ENCODE data around the gene RASAL3. TPM values are rescaled to one million over a fixed set of nuclear protein-coding genes. Genes with fewer than 3 reads are reported as not detected.

The RASAL3 gene
- total RNA-seq, 1 donor from 2014 or later = not detected

GRCh38 chr19:15442142-15442920, 22.0 kb downstream of the RASAL3 start:
- no peak for DNase-seq (ENCODE audit: low spot score, unreplicated experiment)
- Mint-ChIP-seq H3K9me3 (ENCODE audit: low read depth) (no peaks in the 10 kb centered on the region), H3K36me3 (ENCODE audit: insufficient read depth) (peaks cover 1% of the 10 kb centered on the region), H3K27ac (no peak overlapping the region), H3K4me3 (ENCODE audit: low read depth) (no peak overlapping the region), H3K4me1 (ENCODE audit: low read depth) (no peaks in the 10 kb centered on the region), H3K27me3 (no peaks in the 10 kb centered on the region)
- TF ChIP-seq CTCF (IDR thresholded peaks at IDR 0.05; ENCODE audit: unreplicated experiment) = no peak

GRCh38 chr19:15441317-15441716, 23.0 kb downstream of the RASAL3 start:
- DNase-seq (ENCODE audit: low spot score, unreplicated experiment) = no peak
- Mint-ChIP-seq H3K27me3 (no peaks in the 10 kb centered on the region), H3K4me1 (ENCODE audit: low read depth) (no peaks in the 10 kb centered on the region), H3K36me3 (ENCODE audit: insufficient read depth) (peaks cover 1% of the 10 kb centered on the region), H3K9me3 (ENCODE audit: low read depth) (no peaks in the 10 kb centered on the region), H3K4me3 (ENCODE audit: low read depth) (no peak overlapping the region), H3K27ac (no peak overlapping the region)
- TF ChIP-seq CTCF (IDR thresholded peaks at IDR 0.05; ENCODE audit: unreplicated experiment) = no peak

- peaks cover 3% of the 10 kb centered on the region for H3K36me3 Mint-ChIP-seq (ENCODE audit: insufficient read depth)
- H3K27me3 Mint-ChIP-seq = no peaks in the 10 kb centered on the region
- H3K9me3 Mint-ChIP-seq (ENCODE audit: low read depth) = no peaks in the 10 kb centered on the region
- no peak overlapping the region for H3K27ac Mint-ChIP-seq
- DNase-seq (ENCODE audit: low spot score, unreplicated experiment) = no peak
- TF ChIP-seq CTCF (IDR thresholded peaks at IDR 0.05; ENCODE audit: unreplicated experiment) = no peak
- H3K4me1 Mint-ChIP-seq (ENCODE audit: low read depth) = no peaks in the 10 kb centered on the region
- no peak overlapping the region for H3K4me3 Mint-ChIP-seq (ENCODE audit: low read depth)
These were observed 24.3 kb downstream of the RASAL3 start for GRCh38 chr19:15439821-15440641.

- Mint-ChIP-seq H3K27me3 (no peaks in the 10 kb centered on the region), H3K4me3 (ENCODE audit: low read depth) (no peak overlapping the region), H3K36me3 (ENCODE audit: insufficient read depth) (peaks cover 3% of the 10 kb centered on the region), H3K4me1 (ENCODE audit: low read depth) (no peaks in the 10 kb centered on the region), H3K27ac (no peak overlapping the region), H3K9me3 (ENCODE audit: low read depth) (no peaks in the 10 kb centered on the region)
- no peak for DNase-seq (ENCODE audit: low spot score, unreplicated experiment)
- TF ChIP-seq CTCF (IDR thresholded peaks at IDR 0.05; ENCODE audit: unreplicated experiment) = no peak
These were observed 25.1 kb downstream of the RASAL3 start for GRCh38 chr19:15439078-15439799.

- no peak for TF ChIP-seq CTCF (IDR thresholded peaks at IDR 0.05; ENCODE audit: unreplicated experiment)
- Mint-ChIP-seq H3K36me3 (ENCODE audit: insufficient read depth) (peaks cover 3% of the 10 kb centered on the region), H3K9me3 (ENCODE audit: low read depth) (no peaks in the 10 kb centered on the region), H3K27me3 (no peaks in the 10 kb centered on the region), H3K4me3 (ENCODE audit: low read depth) (no peak overlapping the region), H3K27ac (no peak overlapping the region), H3K4me1 (ENCODE audit: low read depth) (no peaks in the 10 kb centered on the region)
- DNase-seq (ENCODE audit: low spot score, unreplicated experiment) = no peak
These were observed 25.8 kb downstream of the RASAL3 start for GRCh38 chr19:15438577-15438976.

Measured in progenitor cell of endocrine pancreas (in vitro differentiated cells).